ENCODE data around the gene KLF7.

KLF7 gene

GRCh38 chr2:207161247-207162123, 4.3 kb downstream of the KLF7 start:
- no peak overlapping the region for H3K27ac ChIP-seq
- no peak for TF ChIP-seq CTCF (conservative IDR thresholded peaks at IDR 0.05)

- no peak for TF ChIP-seq CTCF (conservative IDR thresholded peaks at IDR 0.05)
- H3K27ac ChIP-seq, result no peak overlapping the region
These were observed 5.6 kb downstream of the KLF7 start for GRCh38 chr2:207160115-207160514.

DNA sequence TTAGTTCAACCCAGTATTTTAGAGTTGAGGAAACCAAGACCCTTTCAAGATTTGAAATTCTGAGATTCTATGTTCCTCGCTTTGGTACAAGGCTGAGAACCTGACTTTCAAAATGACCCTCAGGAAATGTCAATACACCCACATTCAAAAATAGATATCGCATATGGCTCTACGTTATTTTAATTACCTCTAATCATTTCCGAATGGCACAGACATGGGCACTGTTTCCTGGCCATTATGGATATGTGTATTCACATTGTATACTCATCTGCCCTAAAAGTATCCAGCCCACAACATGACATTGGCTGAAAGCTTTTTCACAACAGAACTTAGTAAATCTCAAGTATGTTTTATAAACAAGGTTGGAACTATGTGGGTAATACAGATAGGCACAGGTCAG, 6.7 kb downstream of the KLF7 start:
- TF ChIP-seq CTCF (conservative IDR thresholded peaks at IDR 0.05), result no peak
- no peak overlapping the region for H3K27ac ChIP-seq

GRCh38 chr2:207157731-207158130, 8.0 kb downstream of the KLF7 start:
- no peak overlapping the region for H3K27ac ChIP-seq
- TF ChIP-seq CTCF (conservative IDR thresholded peaks at IDR 0.05), result no peak

- H3K27ac ChIP-seq, result no peak overlapping the region
- TF ChIP-seq CTCF (conservative IDR thresholded peaks at IDR 0.05), result no peak
These were observed 8.6 kb downstream of the KLF7 start for GRCh38 chr2:207157162-207157481.

DNA sequence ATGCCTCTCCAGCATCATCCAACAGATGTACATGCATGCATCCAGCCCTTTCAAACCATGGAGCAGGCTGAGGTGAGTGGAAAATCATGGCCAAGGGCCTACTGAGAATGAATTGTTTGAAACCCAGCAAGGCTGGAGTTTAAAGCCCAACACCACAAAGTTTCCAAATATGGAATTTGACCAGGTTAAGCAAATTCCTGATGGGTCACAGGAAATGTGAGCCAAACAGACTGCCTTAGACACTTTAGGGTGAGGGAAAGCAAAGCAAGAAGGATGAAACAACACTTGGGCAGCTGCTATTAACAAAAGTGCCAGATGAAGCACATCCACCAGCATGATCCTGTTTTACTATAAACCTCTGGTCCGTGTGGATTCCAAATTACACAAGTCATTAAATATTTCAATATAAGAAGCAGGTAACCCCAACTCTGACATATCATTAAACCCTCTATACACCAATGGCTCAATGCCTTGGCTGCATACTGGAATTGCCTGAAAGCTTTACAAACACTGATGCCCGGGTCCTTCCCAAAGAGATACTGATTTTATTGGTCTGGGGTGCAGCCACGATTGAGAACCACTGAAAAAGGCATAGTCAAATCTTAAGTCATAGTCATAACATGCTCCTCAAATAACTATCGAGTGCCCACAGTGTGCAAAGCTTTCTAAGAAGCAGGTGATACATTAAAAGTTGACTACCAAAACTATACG, 9.1 kb downstream of the KLF7 start:
- no peak overlapping the region for H3K27ac ChIP-seq
- no peak for TF ChIP-seq CTCF (conservative IDR thresholded peaks at IDR 0.05)

- no peak overlapping the region for H3K27ac ChIP-seq
- TF ChIP-seq CTCF (conservative IDR thresholded peaks at IDR 0.05), result no peak
These were observed 10.0 kb downstream of the KLF7 start for GRCh38 chr2:207155516-207156444.

Data from VCaP (cell line).